NCI-H146 (cell line): ENCODE results near the gene TCFL5.

Source experiments
- DNase-seq: peaks from one replicate; lab custom pipeline; 2025; lab: John Stamatoyannopoulos, UW

Gene TCFL5

GRCh38 chr20:62880147-62880934, 18.7 kb upstream of the TCFL5 start:
- DNase-seq, result no peak

DNA sequence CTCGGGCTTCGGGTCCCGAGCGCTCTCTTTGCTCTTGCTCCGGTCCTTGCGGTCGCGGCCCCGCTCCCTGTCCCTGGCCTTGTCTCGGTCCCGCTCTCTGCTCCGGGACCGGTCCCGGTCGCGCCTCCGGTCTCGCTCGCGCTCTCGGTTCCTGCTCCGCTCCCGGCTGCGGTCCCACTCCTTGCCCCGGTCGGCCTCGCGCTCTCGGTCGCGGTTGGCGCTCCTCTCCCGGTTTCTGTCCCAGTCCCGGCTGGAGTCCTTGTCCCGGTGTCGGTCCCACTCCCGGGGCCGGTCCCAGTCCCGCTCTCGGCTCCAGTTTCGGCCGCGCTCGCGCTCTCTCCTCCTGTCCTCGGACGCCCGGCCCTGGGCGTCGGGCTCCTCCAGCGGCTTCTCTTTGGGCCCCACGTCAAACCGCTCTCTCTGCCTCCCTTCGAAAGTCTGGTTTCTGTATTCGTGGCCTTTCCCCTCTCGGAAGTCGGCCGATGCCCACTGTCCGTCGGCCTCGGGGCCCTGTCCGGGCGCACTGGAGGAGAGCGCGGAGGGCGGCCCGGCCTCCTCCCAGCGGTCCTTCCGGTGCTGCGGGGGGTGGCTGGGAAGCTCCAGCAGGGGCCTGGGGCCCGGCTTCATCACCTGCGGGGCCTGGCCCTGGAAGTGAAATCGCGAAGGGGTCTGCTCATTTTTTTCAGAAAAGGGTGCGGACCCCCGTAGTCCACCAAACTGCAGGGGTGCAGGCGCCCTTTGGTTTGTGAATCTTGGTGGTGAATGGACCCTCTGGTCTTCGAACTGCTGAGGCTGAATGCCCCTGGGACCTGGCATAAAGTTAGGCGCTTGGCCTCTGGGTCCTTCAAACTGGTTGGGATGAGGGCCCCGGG, 17.9 kb upstream of the TCFL5 start:
- DNase-seq, result no peak

DNA sequence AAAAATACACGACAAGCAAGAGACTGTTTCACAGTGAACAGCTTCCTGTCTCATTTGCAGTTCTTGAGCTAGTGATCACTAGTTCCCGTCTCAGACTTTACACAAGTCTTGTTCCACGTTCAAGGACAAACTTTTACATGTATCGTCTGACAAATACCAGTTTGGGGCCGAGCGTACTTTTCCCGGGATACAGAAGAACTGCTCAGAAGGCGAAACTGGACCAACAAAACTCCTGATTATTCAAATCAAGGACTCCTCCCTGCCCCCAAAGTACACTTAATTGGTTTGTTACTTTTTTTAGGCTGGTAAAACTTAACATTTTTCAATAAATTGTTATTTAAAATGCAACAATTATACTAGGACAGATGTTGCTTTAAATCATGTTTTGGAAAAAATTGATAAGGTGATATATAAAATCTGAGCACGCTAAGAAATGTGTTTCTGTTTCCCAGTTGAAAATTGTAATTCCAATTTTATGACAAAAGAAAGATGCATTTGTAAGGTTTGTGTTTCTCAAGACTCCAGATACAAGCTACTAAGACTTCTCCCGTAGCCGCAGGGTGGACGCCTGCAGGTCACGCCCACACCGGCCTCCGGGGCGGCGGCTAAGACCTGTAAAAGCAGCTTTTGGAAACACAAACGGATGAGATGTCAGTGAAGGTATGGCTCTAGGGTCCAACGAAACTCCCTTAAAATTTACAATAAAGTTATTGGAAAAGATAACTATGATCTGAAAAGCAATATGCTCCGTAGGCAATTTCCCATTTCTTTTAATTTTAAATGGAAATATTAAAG, 16.8 kb upstream of the TCFL5 start:
- DNase-seq, result no peak

GRCh38 chr20:62876902-62877816, 15.5 kb upstream of the TCFL5 start:
- DNase-seq, result no peak

- DNase-seq, result no peak
These were observed 14.9 kb upstream of the TCFL5 start for GRCh38 chr20:62876501-62876901.

GRCh38 chr20:62875419-62876361, 14.1 kb upstream of the TCFL5 start:
- DNase-seq, result peak; percentile 88

DNA sequence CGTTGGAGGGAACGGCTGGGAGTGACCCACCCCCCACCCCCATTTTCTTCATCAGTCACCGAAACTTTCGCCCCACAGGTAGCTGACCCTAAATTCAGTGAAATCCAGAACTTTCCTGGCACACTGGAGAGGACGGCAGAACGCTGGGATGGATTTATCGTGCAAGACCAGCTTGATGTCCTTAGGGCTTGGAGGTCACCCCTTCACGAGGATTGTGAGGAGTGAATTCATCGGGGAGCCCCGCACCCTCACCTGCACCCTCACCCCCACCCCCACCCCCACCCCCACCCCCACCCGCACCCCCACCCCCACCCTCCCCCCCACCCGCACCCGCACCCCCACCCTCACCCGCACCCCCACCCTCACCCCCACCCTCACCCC, 13.3 kb upstream of the TCFL5 start:
- no peak for DNase-seq

DNA sequence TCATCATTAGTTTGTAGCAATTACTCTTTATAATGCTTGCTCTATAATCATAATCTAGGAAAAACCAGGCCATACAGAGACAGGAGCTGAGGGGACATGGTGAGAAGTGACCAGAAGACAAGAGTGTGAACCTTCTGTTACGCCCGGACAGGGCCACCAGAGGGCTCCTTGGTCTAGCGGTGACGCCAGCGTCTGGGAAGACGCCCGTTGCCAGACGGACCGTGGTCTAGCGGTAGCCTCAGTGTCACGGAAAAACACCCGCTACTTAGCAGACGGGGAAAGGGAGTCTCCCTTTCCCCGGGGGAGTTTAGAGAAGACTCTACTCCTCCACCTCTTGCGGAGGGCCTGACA, 12.0 kb upstream of the TCFL5 start:
- DNase-seq, result peak; percentile 50

GRCh38 chr20:62873280-62873679, 11.7 kb upstream of the TCFL5 start:
- no peak for DNase-seq

- no peak for DNase-seq
These were observed 11.2 kb upstream of the TCFL5 start for GRCh38 chr20:62872862-62873261.

DNA sequence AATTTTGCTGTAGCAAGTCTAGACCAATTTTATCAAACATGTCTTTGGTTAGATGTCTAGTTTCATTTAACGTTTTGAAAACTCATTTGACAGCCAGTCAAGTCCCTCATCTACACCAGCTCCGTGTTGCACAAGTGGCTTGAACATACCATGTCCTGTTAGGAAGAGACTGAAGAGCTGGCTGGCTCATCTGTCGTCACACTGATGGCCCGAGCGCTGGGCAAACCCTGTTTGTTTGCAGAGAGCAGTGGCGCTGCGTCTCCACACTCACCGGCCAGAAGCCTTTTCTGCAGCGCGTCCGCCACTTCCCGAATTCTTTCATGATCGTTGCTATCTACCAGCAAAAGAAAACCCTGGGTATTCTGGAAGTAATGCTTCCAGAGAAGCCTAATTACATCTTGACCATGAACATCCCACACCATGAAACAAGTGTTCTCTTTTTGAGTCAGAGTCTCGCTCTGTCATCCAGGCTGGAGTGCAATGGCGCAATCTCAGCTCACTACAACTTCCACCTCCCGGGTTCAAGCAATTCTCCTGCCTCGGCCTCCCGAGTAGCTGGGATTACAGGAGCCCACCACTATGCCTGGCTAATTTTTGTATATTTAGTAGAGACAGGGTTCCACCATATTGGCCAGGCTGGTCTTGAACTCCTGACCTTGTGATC, 10.7 kb upstream of the TCFL5 start:
- DNase-seq, result peak; percentile 36

DNA sequence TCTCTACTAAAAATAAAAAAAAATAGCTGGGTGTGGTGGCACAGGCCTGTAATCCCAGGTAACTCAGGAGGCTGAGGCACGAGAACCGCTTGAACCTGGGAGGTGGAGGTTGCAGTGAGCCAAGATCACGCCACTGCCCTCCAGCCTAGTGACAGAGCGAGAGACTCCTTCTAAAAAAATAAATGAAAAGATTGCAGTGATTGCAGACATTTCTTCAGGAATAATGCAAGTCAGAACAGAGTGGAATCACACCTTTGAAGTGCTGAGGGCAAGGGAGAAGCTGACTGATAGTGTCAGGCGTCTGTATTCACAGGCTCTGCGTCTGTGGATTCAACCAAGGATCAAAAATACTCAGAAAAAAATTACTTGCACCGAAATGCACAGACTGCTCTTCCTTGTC, 2.6 kb upstream of the TCFL5 start:
- no peak for DNase-seq

DNA sequence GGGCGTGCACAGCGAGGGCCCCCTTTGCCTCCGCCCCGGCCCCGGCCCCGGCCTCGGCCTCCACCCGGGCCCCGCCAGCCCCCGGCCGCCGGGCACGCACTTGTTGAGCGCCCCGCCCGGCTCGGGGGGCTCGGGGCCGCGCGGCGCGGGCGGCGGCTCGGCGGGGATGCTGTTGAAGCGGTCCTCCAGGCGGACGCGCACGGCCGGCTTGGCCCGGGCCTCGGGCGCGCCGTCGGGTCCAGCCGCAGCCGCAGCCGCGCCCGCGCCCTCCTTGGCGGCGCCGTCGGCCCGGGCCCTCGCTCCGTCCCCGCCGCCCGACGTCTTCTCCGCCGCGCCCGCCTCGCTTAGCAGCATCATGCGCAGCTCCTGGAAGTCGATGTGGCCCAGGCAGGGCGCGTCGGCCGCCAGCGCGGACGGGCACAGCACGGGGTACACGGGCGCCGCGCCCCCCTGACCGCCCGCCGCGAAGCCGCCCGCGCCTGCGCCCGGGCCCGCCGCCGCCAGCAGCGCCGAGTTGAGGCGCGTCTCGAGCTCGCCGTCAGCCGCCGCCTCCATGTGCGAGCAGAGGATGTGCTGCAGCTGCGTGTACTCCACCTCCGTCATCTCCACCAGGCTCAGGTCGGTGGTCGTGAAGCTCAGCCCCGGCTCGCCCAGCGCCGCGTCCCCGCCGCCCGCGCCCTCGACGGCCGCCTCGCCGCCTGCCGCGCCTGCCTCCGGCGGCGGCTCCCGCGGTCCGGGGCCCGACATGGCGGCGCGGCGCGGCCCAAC, 514 bp downstream of the TCFL5 start:
- peak; percentile 48 for DNase-seq

- DNase-seq, result peak; percentile 27
These were observed 1.2 kb downstream of the TCFL5 start for GRCh38 chr20:62860391-62860923.

DNA sequence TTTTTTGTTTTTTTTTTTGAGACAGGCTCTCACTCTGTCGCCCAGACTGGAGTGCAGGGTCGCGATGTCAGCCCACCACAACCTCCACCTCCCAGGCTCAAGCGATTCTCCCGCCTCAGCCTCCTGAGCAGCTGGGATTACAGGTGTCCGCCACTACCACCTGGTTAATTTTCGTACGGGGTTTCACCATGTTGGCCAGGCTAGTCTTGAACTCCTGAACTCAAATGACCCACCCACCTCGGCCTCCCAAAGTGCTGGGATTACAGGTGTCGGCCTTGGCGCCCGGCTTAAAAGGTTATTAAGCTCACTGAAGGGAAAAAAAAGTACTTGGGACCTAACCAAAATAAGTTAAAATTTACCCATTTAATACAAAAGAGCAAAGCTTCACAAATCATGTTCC, 1.9 kb downstream of the TCFL5 start:
- no peak for DNase-seq

DNA sequence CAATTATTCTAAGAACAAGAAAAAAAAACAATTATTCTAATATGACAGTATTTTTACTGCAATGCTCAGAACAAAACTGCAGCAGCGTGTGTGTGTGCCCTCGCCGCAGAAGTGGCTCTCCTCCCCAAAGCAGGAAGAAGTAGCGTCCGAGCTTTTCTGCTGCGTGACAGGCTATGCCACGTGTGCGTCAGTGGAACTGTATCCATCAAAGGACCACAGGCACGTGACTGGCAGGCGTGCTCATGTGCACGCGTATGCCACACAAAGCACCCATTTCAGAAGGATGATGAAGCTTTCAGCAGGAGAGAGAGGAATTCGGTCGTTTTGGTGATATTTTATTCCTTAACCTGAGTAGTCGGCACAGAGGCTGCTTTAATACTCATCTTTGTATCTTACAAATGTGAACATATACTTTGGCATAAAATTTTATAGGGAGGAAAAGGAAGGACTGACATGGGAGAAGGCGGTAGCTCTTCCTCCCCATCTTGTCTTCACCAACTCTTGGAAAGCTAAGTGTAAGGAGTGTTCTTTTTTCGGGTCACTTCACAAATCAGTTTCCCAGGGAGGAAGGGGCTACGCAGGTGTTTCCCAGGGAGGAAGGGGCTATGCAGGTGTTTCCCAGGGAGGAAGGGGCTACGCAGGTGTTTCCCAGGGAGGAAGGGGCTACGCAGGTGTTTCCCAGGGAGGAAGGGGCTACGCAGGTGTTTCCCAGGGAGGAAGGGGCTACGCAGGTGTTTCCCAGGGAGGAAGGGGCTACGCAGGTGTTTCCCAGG, 3.4 kb downstream of the TCFL5 start:
- no peak for DNase-seq

GRCh38 chr20:62856931-62857619, 4.5 kb downstream of the TCFL5 start:
- DNase-seq, result no peak
